HUES48 (cell line): ENCODE data around the gene PPIL6.

Experiments
- H3K27ac ChIP-seq: one replicate; pipeline ENCODE4 v1.7.0; 2013; ENCODE audit warnings: low read depth, low read length, inconsistent platforms
- H3K27me3 ChIP-seq: 2 replicates; pipeline ENCODE4 v1.6.1; 2013; ENCODE audit warnings: mild to moderate bottlenecking, low read length; ENCODE audit not compliant: control insufficient read depth, insufficient read depth
- H3K36me3 ChIP-seq: 2 replicates; pipeline ENCODE4 v1.6.1; 2013; ENCODE audit warnings: low read length; ENCODE audit not compliant: control insufficient read depth, insufficient read depth
- H3K4me1 ChIP-seq: 2 replicates; pipeline ENCODE4 v1.6.1; 2013; ENCODE audit warnings: mild to moderate bottlenecking, low read length; ENCODE audit not compliant: control insufficient read depth, insufficient read depth
- H3K4me3 ChIP-seq: 2 replicates; pipeline ENCODE4 v1.5.1; 2013; ENCODE audit warnings: mild to moderate bottlenecking, low read depth, low read length
- H3K9ac ChIP-seq: 2 replicates; pipeline ENCODE4 v1.6.1; 2013; ENCODE audit warnings: mild to moderate bottlenecking, low read depth, low read length, moderate library complexity
- H3K9me3 ChIP-seq: 2 replicates; pipeline ENCODE4 v1.6.1; 2013; ENCODE audit warnings: low read length; ENCODE audit not compliant: control insufficient read depth, insufficient read depth

PPIL6 gene

GRCh38 chr6:109454496-109455436 is 14.3 kb upstream of the PPIL6 start:
- H3K4me1 ChIP-seq: peaks cover 26% of the 10 kb centered on the region
- H3K27me3 ChIP-seq: no peaks in the 10 kb centered on the region
- H3K9me3 ChIP-seq: no peaks in the 10 kb centered on the region
- H3K27ac ChIP-seq: peak overlapping the region; percentile 76
- H3K9ac ChIP-seq: peak overlapping the region; percentile 60
- peaks cover 33% of the 10 kb centered on the region for H3K36me3 ChIP-seq
- H3K4me3 ChIP-seq: peak overlapping the region; percentile 94

GRCh38 chr6:109453594-109454495 is 13.4 kb upstream of the PPIL6 start:
- Histone ChIP-seq H3K36me3 (peaks cover 35% of the 10 kb centered on the region), H3K27me3 (no peaks in the 10 kb centered on the region), H3K4me3 (peak overlapping the region; percentile 94; the same call in 1 of the 2 replicates), H3K9me3 (no peaks in the 10 kb centered on the region), H3K9ac (no peak overlapping the region), H3K27ac (no peak overlapping the region), H3K4me1 (peaks cover 26% of the 10 kb centered on the region)

GRCh38 chr6:109453156-109453555 is 12.7 kb upstream of the PPIL6 start:
- Histone ChIP-seq H3K9me3 (no peaks in the 10 kb centered on the region), H3K27ac (no peak overlapping the region), H3K4me1 (peaks cover 26% of the 10 kb centered on the region)

GRCh38 chr6:109452181-109452580 is 11.8 kb upstream of the PPIL6 start:
- Histone ChIP-seq H3K9ac (no peak overlapping the region), H3K9me3 (no peaks in the 10 kb centered on the region)

More at GRCh38 chr6:109453156-109453555, 12.7 kb upstream of the PPIL6 start:
- Histone ChIP-seq H3K27me3 (no peaks in the 10 kb centered on the region), H3K36me3 (peaks cover 42% of the 10 kb centered on the region), H3K9ac (no peak overlapping the region), H3K4me3 (no peak overlapping the region)

GRCh38 chr6:109451376-109451775 is 10.9 kb upstream of the PPIL6 start:
- H3K27ac ChIP-seq: no peak overlapping the region
- peaks cover 8% of the 10 kb centered on the region; the same call in 1 of the 2 replicates for H3K4me1 ChIP-seq
- no peak overlapping the region for H3K9ac ChIP-seq
- no peaks in the 10 kb centered on the region for H3K9me3 ChIP-seq
- no peak overlapping the region for H3K4me3 ChIP-seq
- H3K36me3 ChIP-seq: peaks cover 52% of the 10 kb centered on the region
- H3K27me3 ChIP-seq: no peaks in the 10 kb centered on the region

More at GRCh38 chr6:109452181-109452580, 11.8 kb upstream of the PPIL6 start:
- no peak overlapping the region for H3K4me3 ChIP-seq
- H3K36me3 ChIP-seq: peaks cover 44% of the 10 kb centered on the region
- H3K27me3 ChIP-seq: no peaks in the 10 kb centered on the region
- peaks cover 16% of the 10 kb centered on the region for H3K4me1 ChIP-seq
- no peak overlapping the region for H3K27ac ChIP-seq

- H3K4me1 ChIP-seq: peaks cover 8% of the 10 kb centered on the region; the same call in 1 of the 2 replicates
- no peak overlapping the region for H3K4me3 ChIP-seq
- H3K36me3 ChIP-seq: peaks cover 57% of the 10 kb centered on the region
- no peaks in the 10 kb centered on the region for H3K27me3 ChIP-seq
- H3K27ac ChIP-seq: no peak overlapping the region
- no peaks in the 10 kb centered on the region for H3K9me3 ChIP-seq
- no peak overlapping the region for H3K9ac ChIP-seq
These were observed 10.4 kb upstream of the PPIL6 start for GRCh38 chr6:109450801-109451200.

- no peak overlapping the region for H3K9ac ChIP-seq
- peaks cover 65% of the 10 kb centered on the region for H3K36me3 ChIP-seq
- no peak overlapping the region for H3K4me3 ChIP-seq
- H3K4me1 ChIP-seq: peaks cover 8% of the 10 kb centered on the region; the same call in 1 of the 2 replicates
- H3K9me3 ChIP-seq: no peaks in the 10 kb centered on the region
- no peaks in the 10 kb centered on the region for H3K27me3 ChIP-seq
- H3K27ac ChIP-seq: no peak overlapping the region
These were observed 9.6 kb upstream of the PPIL6 start for GRCh38 chr6:109449795-109450673.

GRCh38 chr6:109449064-109449794 is 8.8 kb upstream of the PPIL6 start:
- H3K9ac ChIP-seq: no peak overlapping the region
- H3K36me3 ChIP-seq: peaks cover 73% of the 10 kb centered on the region
- H3K9me3 ChIP-seq: no peaks in the 10 kb centered on the region
- no peaks in the 10 kb centered on the region for H3K27me3 ChIP-seq
- no peak overlapping the region for H3K4me3 ChIP-seq
- H3K4me1 ChIP-seq: 0 out of 2 replicates have a peak, but pooled peaks cover 3% of the 10 kb centered on the region
- H3K27ac ChIP-seq: no peak overlapping the region

GRCh38 chr6:109448615-109449014 is 8.2 kb upstream of the PPIL6 start:
- Histone ChIP-seq H3K36me3 (peaks cover 77% of the 10 kb centered on the region), H3K4me3 (no peak overlapping the region), H3K9me3 (no peaks in the 10 kb centered on the region), H3K9ac (no peak overlapping the region), H3K27ac (no peak overlapping the region), H3K4me1 (no peaks in the 10 kb centered on the region), H3K27me3 (no peaks in the 10 kb centered on the region)
